ENCODE measurements around the gene HABP2.

HABP2 gene

GRCh38 chr10:113625461-113626186 is 72.8 kb downstream of the HABP2 start:
- H3K4me3 ChIP-seq (ENCODE audit: low read depth, low read length): no peak overlapping the region

GRCh38 chr10:113626809-113627355 is 74.0 kb downstream of the HABP2 start:
- no peak overlapping the region for H3K4me3 ChIP-seq (ENCODE audit: low read depth, low read length)

GRCh38 chr10:113627836-113628235 is 75.0 kb downstream of the HABP2 start:
- H3K4me3 ChIP-seq (ENCODE audit: low read depth, low read length): no peak overlapping the region

GRCh38 chr10:113628607-113629153 is 75.8 kb downstream of the HABP2 start:
- no peak overlapping the region for H3K4me3 ChIP-seq (ENCODE audit: low read depth, low read length)

DNA sequence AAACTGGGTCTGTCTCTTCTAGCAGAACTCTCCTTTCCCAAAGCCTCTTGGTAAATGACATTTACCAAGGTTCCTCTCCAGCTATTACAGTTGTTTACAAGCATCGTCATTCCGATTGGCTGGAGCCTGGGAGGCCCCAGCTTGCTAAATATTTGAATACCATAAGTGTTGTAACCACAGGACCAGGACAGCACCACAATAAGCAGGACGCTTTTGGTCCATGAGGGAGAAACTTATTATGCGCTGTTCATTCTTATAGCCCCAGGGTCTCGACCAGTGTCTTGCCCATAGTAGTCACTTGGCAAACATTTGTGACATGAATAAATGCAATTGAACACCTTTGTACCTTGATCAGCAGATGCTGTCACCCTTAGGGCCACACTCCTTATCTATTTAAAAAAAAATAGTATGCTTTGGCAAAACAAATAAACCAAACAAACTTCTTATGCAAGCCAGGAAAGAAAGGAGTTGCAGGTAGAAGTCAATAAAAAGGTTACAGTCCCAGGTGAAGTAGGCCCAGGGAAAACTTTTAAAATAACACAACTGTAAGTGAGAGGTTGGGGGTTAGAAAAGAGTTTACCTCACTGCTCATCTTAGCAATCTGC is 78.2 kb downstream of the HABP2 start:
- no peak overlapping the region for H3K4me3 ChIP-seq (ENCODE audit: low read depth, low read length)

DNA sequence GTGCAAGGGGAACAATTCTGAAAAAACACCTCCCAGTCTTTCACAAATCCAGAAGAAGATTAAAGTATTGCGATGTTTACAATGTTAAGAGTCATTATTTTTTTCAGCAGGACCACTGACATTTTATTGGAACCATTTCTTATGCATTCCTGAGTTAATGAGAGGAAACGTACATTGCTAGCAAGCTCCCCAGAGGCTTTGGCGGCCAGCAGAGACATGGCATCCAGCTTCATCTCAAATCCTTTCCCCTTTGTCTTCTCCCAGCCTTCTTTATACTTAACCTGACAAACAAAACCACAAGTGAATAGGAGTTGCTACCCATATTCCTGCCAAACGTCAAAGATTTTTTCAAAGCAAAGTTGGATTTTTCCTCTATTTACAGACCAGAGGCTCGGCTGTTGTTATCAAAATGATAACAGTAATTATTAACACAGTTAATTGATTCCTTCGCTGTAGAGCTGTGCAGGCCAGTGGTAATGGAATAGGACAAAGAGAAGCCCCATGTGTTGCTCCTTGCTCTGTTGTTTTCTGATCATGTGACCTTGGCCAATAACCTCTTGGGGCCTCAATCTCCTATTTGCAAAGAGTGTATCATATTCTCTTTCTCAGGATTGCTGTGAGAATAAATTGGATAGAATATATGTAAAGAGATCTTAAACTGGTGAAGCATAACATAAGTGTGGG is 79.0 kb downstream of the HABP2 start:
- H3K4me3 ChIP-seq (ENCODE audit: low read depth, low read length): no peak overlapping the region

Data from iPS-11a (cell line).